HCT116 (cell line): ENCODE measurements around the gene STC2. TPM values are rescaled to one million over a fixed set of nuclear protein-coding genes. Genes with fewer than 3 reads are reported as not detected.

Source experiments
- ATAC-seq: fragments of 200-7000 bp; cut with Tn5 transposase; 2 replicates; pipeline ENCODE4 v1.9.1; 2020; ENCODE audit warnings: mild to moderate bottlenecking, moderate library complexity
- Bru-seq: library from RNA; stranded (reverse); fragments of 400-500 nt; gene quantifications from one replicate; lab custom pipeline; 2021; lab: Mats Ljungman, UMichigan
- BruChase-seq, 2 experiments: library from RNA; stranded (reverse); fragments of 400-500 nt; gene quantifications; one replicate each; lab custom pipeline; 2021; lab: Mats Ljungman, UMichigan
- BruUV-seq: library from RNA; stranded (reverse); fragments of 400-500 nt; replicated peaks from 2 replicates; lab custom pipeline; 2021; lab: Mats Ljungman, UMichigan
- CTCF ChIA-PET: fragments of 300-600 bp; sonication (Branson Sonifier 250); formaldehyde crosslinking; loops from one replicate; lab custom pipeline; 2021; ENCODE audit warnings: antibody characterized with exemption; lab: Charles Lee
- POLR2A ChIA-PET: fragments of 300-600, 350-600 bp; sonication (Branson Sonifier 250); formaldehyde crosslinking; loops from one replicate; lab custom pipeline; 2021; ENCODE audit warnings: antibody characterized with exemption; lab: Charles Lee
- RAD21 ChIA-PET, 2 experiments: fragments of 300-600 bp; sonication (Branson Sonifier 250); formaldehyde crosslinking; loops; one replicate each; lab custom pipeline; 2023; ENCODE audit warnings: low total read pairs in 2 of 2; ENCODE audit not compliant: uncharacterized antibody in 2 of 2, unreplicated experiment in 2 of 2, low non-redundant PET in 1 of 2; lab: Charles Lee
- DNase-seq: peaks from one replicate; pipeline ENCODE4 v3.0.0-alpha.2; 2010; ENCODE audit warnings: low read depth, low spot score
- H2AFZ ChIP-seq: fragments of 200-600 bp; shearing (Covaris generic), sonication (generic); 2 replicates; pipeline ENCODE4 v1.6.1; 2017; ENCODE audit warnings: low read depth, mixed run types, mixed read lengths, antibody characterized with exemption, low read length; ENCODE audit not compliant: poor library complexity, severe bottlenecking
- H3K27ac ChIP-seq: 2 replicates; pipeline ENCODE4 v1.5.1; 2012; ENCODE audit warnings: low read depth, low read length
- H3K27me3 ChIP-seq: fragments of 200-600 bp; sonication (generic); 2 replicates; pipeline ENCODE4 v1.6.1; 2016; ENCODE audit warnings: mixed run types, low read length, mixed read lengths; ENCODE audit not compliant: insufficient read depth
- H3K36me3 ChIP-seq, 2 experiments: fragments of 200-500 bp in 1 of 2; fragments of 200-600 bp in 1 of 2; sonication (Bioruptor generic) in 1 of 2; sonication (generic) in 1 of 2; 2 replicates each; pipeline versions ENCODE4 v1.5.1 to v1.6.1; 2014 to 2016; ENCODE audit warnings: low read length in 2 of 2, inconsistent platforms in 1 of 2, mixed read lengths in 1 of 2, mixed run types in 1 of 2; ENCODE audit not compliant: insufficient read depth in 2 of 2, control insufficient read depth in 1 of 2
- H3K4me1 ChIP-seq, 2 experiments: fragments of 200-600 bp in 1 of 2; sonication (generic) in 1 of 2; 2 replicates each; pipeline versions ENCODE4 v1.5.1 to v1.6.1; 2012 to 2017; ENCODE audit warnings: low read length in 2 of 2, inconsistent platforms in 1 of 2, mild to moderate bottlenecking in 1 of 2, mixed read lengths in 1 of 2, mixed run types in 1 of 2, moderate library complexity in 1 of 2; ENCODE audit not compliant: insufficient read depth in 2 of 2, control insufficient read depth in 1 of 2
- H3K4me2 ChIP-seq: fragments of 200-600 bp; sonication (generic); 2 replicates; pipeline ENCODE4 v1.6.1; 2017; ENCODE audit warnings: mixed run types, low read length, mixed read lengths
- H3K4me3 ChIP-seq, 2 experiments: fragments of 200-600 bp in 1 of 2; sonication (generic) in 1 of 2; replicated peaks in 1 of 2; 2 replicates each; pipeline ENCODE4 v1.5.1; 2011 to 2016; ENCODE audit warnings: low read length in 2 of 2, control low read depth in 1 of 2, low read depth in 1 of 2, mild to moderate bottlenecking in 1 of 2, mixed read lengths in 1 of 2, mixed run types in 1 of 2
- H3K79me2 ChIP-seq: fragments of 200-600 bp; sonication (generic); 2 replicates; pipeline ENCODE4 v1.6.1; 2017; ENCODE audit warnings: mild to moderate bottlenecking, mixed run types, low read length, moderate library complexity, mixed read lengths; ENCODE audit not compliant: insufficient read depth
- H3K9ac ChIP-seq: fragments of 200-600 bp; sonication (generic); 2 replicates; pipeline ENCODE4 v1.6.1; 2016; ENCODE audit warnings: low read length, mixed read lengths
- H3K9me2 ChIP-seq: fragments of 200-600 bp; sonication (generic), shearing (Covaris generic); 2 replicates; pipeline ENCODE4 v1.6.1; 2017; ENCODE audit warnings: mixed run types, mild to moderate bottlenecking, moderate library complexity; ENCODE audit not compliant: insufficient read depth
- H3K9me3 ChIP-seq, 2 experiments: fragments of 200-500 bp in 1 of 2; fragments of 200-600 bp in 1 of 2; sonication (Bioruptor generic) in 1 of 2; sonication (generic) in 1 of 2; 2 replicates each; pipeline ENCODE4 v1.6.1; 2014 to 2017; ENCODE audit warnings: low read length in 2 of 2, mixed read lengths in 2 of 2, inconsistent platforms in 1 of 2, low read depth in 1 of 2, mild to moderate bottlenecking in 1 of 2, mixed run types in 1 of 2, moderate library complexity in 1 of 2; ENCODE audit not compliant: control insufficient read depth in 1 of 2, insufficient read depth in 1 of 2
- H4K20me1 ChIP-seq: fragments of 200-600 bp; sonication (generic), shearing (Covaris generic); 2 replicates; pipeline ENCODE4 v1.6.1; 2017; ENCODE audit warnings: mixed run types, mild to moderate bottlenecking, moderate library complexity; ENCODE audit not compliant: insufficient read depth
- CTCF ChIP-seq, 3 experiments: fragments of 200-600 bp in 1 of 3; sonication (generic) in 1 of 3; IDR thresholded peaks in 2 of 3; conservative IDR thresholded peaks in 1 of 3; 2 replicates each; pipeline ENCODE4 v1.5.1; 2012 to 2017; ENCODE audit warnings: low read depth in 2 of 3, low read length in 2 of 3, antibody characterized with exemption in 1 of 3, borderline replicate concordance in 1 of 3, control low read depth in 1 of 3, mild to moderate bottlenecking in 1 of 3, mixed read lengths in 1 of 3, mixed run types in 1 of 3, moderate library complexity in 1 of 3; ENCODE audit not compliant: insufficient read depth in 1 of 3
- POLR2A ChIP-seq: IDR thresholded peaks from 2 replicates; pipeline ENCODE4 v1.7.0; 2011; ENCODE audit warnings: borderline replicate concordance; ENCODE audit not compliant: insufficient read depth, insufficient read length; ENCODE audit errors: extremely low read depth
- POLR2AphosphoS5 ChIP-seq: IDR thresholded peaks from 2 replicates; pipeline ENCODE4 v1.6.1; 2011; ENCODE audit warnings: mild to moderate bottlenecking, low read depth, low read length, moderate library complexity
- SIN3A ChIP-seq: IDR thresholded peaks from 2 replicates; pipeline ENCODE4 v1.6.1; 2012; ENCODE audit warnings: low read depth
- TCF7L2 ChIP-seq: IDR thresholded peaks from 2 replicates; pipeline ENCODE4 v1.7.0; 2011; ENCODE audit warnings: borderline replicate concordance, inconsistent platforms; ENCODE audit not compliant: insufficient read depth, insufficient read length; ENCODE audit errors: extremely low read depth
- ZFX ChIP-seq: fragments of 450-650 bp; IDR thresholded peaks from 2 replicates; pipeline ENCODE4 v1.6.1; 2017
- intact Hi-C: fragments of 100-400 bp; cut with micrococcal nuclease; formaldehyde crosslinking; loops from 2 replicates; pipeline ENCODE4 v1.10.0; 2022
- long read RNA-seq: library from polyadenylated mRNA; unstranded; transcript quantifications from one replicate; pipeline ENCODE4 v2.0.0, GENCODE V29; 2021; ENCODE audit not compliant: unreplicated experiment
- polyA plus RNA-seq: library from polyadenylated mRNA; unstranded; fragments of >200 nt; gene quantifications from 2 replicates; pipeline ENCODE4 v1.2.1, GENCODE V29; 2012; ENCODE audit warnings: missing spikeins
- total RNA-seq: library from RNA; stranded (reverse); gene quantifications from one replicate; pipeline ENCODE4 v1.2.1, GENCODE V29; 2021; ENCODE audit not compliant: unreplicated experiment

The STC2 gene
- 97.3 TPM for total RNA-seq
- polyA plus RNA-seq, result 177 and 214 TPM in 2 replicates
- Bru-seq, nascent RNA, result percentile 98 among the genes with signal in this experiment
- BruChase-seq, experiment 1, labeled RNA remaining after a 6-hour chase, result percentile 94 among the genes with signal in this experiment
- BruChase-seq, experiment 2, labeled RNA remaining after a 2-hour chase, result percentile 98 among the genes with signal in this experiment
- long read RNA-seq, full-length matches to known transcripts, result 156 of 205 reads
- long read RNA-seq, partial matches to known transcripts, result 6 of 205 reads
- long read RNA-seq, other reads (novel, unspliced or antisense), result 43 of 205 reads

- TSS peak; percentile 56 for BruUV-seq
- TF ChIP-seq TCF7L2 (peak; percentile 40), ZFX (peak; percentile 22; the same call in 1 of the 2 replicates), SIN3A (no peak), POLR2A (peak; percentile 98), CTCF (IDR thresholded peaks at IDR 0.05 in 2 of 3, conservative IDR thresholded peaks at IDR 0.05 in 1 of 3; ENCODE audit: borderline replicate concordance in 1 of 3, insufficient read depth in 1 of 3, low read depth in 2 of 3, low read length in 2 of 3) (no peak), POLR2AphosphoS5 (peak; percentile 94)
- Histone ChIP-seq H2AFZ (peak within 1 kb of the TSS; percentile 14), H3K4me2 (peak within 1 kb of the TSS; percentile 98), H3K9me3 (no peaks in the 10 kb centered on the region), H3K79me2 (peaks cover 50% of the 10 kb centered on the region), H3K36me3 (peaks cover 16 to 28% of the 10 kb centered on the region in 2 experiments), H4K20me1 (peaks cover 7% of the 10 kb centered on the region; the same call in 1 of the 2 replicates), H3K9ac (peak within 1 kb of the TSS; percentile 90), H3K9me2 (no peaks in the 10 kb centered on the region), H3K27ac (peak within 1 kb of the TSS; percentile 85), H3K27me3 (no peaks in the 10 kb centered on the region), H3K4me1 (peaks cover 15 to 51% of the 10 kb centered on the region in 2 experiments; a peak in 3 of 4 replicates), H3K4me3 (peak within 1 kb of the TSS; percentile 94 to 96)
- ATAC-seq (peak; percentile 84), DNase-seq (peak; percentile 95)
- POLR2A ChIA-PET, result interaction anchor here (0.6 to 7.0 kb wide), 22 partner anchors 9 to 621 kb away, joined by 3 to 67 read pairs (median 4); partner anchors contain the start of genes ATP6V0E1, BOD1 and CPEB4
- RAD21 ChIA-PET, result no interaction called here
- CTCF ChIA-PET, result interaction anchor here (0.9 to 6.2 kb wide), 4 partner anchors 35 to 621 kb away, joined by 3 to 113 read pairs (median 4); partner anchors contain the start of gene BOD1
- intact Hi-C loops, result loop anchor here (1.0 to 5.0 kb wide), 3 partner anchors 34 to 289 kb away; partner anchors contain the start of gene BOD1
Measured at GRCh38 chr5:173327948-173328843, at the start of gene STC2. STC2 (minus strand) TSS chr5:173328414; CDS start chr5:173328193, 221 bp downstream.
